RPMI7951 (cell line): Measurements from ENCODE around the gene C1QTNF1. TPM values are rescaled to one million over a fixed set of nuclear protein-coding genes. Genes with fewer than 3 reads are reported as not detected.
A peak's percentile ranks its signal among the peaks of the same experiment; 100 is the strongest.
"Not testable (repeated sequence)": the region's sequence is repeated elsewhere in the genome, so short reads cannot be mapped to it uniquely, and the experiment has no call there.

ENCODE experiments used
- DNase-seq: peaks from one replicate; pipeline ENCODE4 v3.0.0-alpha.2; 2012; ENCODE audit warnings: low read depth
- total RNA-seq: library from RNA; depleted of rRNA; stranded (reverse); fragments of >200 nt; shearing (Covaris generic); gene quantifications from 2 replicates; pipeline ENCODE4 v1.2.3, GENCODE V29; 2014

The C1QTNF1 gene
- total RNA-seq, 1 experiment from 2014 or later, result 31.8 TPM

GRCh38 chr17:79053251-79053925, 29.4 kb downstream of the C1QTNF1 start:
- DNase-seq, result peak; percentile 87

GRCh38 chr17:79054200-79054960, 30.4 kb downstream of the C1QTNF1 start:
- no peak for DNase-seq

- DNase-seq, result no peak
These were observed 31.2 kb downstream of the C1QTNF1 start for GRCh38 chr17:79055197-79055596.

DNA sequence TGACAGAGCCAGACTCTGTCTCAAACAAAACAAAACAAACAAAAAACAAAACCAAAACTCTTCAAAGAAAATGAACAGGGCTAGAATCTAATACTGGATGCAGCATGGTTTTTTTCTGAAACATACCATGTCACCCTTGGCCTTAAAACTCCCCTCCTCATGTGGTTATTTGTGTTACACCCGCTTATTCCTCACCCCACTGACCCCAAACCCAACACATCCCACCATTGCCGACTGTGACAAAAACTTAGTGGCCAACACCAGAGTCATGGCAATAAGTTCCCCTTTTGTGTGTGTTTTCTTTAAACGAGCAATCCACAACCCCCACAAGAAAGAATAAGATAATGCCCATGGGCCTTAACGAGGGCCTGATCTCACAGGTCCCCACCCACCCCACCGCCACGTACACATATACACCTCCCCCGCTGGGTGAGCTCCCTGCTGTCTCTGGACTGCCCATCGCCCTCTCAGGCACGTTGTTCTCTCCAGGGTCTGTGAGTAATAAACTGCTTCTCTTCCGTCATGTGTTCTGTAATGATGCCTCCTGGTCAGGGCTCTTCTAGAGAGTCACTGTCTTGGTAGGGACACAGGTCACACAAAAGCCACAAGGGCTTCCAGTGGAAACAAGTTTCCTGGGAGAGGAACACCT, 33.9 kb downstream of the C1QTNF1 start:
- DNase-seq, result no peak

- DNase-seq, result no peak
These were observed 38.7 kb downstream of the C1QTNF1 start for GRCh38 chr17:79062691-79063090.

GRCh38 chr17:79064026-79064425, 40.1 kb downstream of the C1QTNF1 start:
- no peak for DNase-seq

- peak; percentile 53 for DNase-seq
These were observed 41.2 kb downstream of the C1QTNF1 start for GRCh38 chr17:79065105-79065670.

GRCh38 chr17:79066963-79067362, 43.0 kb downstream of the C1QTNF1 start:
- DNase-seq, result no peak

GRCh38 chr17:79070266-79070880, 46.4 kb downstream of the C1QTNF1 start:
- DNase-seq, result no peak

DNA sequence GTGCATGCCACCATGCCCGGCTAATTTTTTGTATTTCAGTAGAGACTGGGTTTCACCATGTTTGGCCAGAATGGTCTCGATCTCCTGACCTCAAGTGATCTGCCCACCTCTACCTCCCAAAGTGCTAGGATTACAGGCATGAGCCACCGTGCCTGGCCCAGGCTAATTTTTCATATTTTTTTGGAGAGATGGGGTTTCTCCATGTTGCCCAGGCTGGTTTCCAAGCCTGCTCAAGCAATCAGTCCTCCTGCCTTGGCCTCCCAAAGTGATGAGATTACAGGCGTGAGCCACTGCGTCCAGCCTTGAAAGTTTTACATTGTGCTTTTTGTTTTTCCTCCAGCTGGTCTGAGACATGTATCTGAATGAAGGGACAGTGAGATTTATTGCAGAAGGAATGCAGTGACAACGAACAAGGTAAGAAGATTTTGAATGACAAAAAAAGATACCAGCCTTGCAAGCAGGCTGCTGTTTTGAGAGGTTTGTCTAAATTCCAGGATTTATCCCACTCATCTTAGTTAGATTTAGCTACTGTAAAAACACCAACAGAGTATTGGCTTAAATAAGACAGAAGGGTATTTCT, 47.3 kb downstream of the C1QTNF1 start:
- no peak for DNase-seq

GRCh38 chr17:79072544-79072943, 48.6 kb downstream of the C1QTNF1 start:
- DNase-seq, result no peak

DNA sequence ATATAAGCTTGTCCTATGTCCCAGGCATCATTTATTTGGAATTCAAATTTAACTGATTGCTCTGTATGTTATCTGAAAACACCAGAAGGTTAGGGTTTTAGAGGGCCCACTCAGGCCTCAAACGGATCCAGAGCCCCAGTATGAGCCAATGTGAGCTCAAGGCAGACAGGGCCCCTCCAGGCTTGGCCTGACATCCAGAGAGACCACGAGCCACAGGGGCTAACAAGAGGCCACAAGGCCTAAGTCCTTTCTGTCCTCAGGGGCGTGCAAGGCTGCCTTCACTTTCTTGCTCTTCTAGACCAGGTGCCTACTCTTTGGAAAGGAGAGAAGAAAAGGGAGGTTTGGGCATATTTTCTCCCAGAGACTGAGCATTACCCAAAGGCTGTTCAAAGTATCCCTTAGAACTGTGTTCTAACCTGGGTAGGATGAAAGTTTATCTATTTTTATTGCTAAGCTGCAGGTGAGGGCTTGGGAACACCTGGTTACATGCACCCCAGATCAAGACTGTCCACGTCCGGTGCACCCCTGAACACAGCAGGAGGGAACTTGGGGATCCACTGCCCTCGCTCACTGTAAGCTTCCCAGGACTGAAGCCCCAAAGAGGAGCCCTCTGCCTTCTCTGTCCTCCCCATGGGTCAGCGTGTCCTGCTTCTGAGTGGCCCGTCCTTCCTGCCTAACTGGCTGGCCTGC, 49.2 kb downstream of the C1QTNF1 start:
- no peak for DNase-seq

GRCh38 chr17:79073706-79074088, 49.7 kb downstream of the C1QTNF1 start:
- no peak for DNase-seq

DNA sequence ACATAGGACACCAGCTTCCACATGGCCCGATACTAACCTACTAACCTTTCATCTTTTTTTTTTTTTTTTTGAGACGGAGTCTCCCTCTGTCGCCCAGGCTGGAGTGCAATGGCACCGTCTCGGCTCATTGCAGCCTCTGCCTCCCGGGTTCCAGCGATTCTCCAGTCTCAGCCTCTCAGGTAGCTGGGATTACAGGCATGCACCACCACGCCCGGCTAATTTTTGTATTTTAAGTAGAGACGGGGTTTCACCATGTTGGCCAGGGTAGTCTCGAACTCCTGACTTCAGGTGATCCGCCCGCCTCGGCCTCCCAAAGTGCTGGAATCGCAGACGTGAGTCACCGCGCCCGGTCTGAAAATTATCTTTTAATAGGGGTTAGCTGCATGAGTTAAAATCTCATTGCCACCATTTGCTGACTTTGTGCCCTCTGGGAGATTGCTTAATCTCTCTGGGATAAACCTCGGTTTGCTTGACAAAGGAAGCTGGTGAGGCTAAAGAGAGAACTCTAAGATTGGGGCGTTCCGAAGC, 50.2 kb downstream of the C1QTNF1 start:
- not testable (repeated sequence) for DNase-seq

DNA sequence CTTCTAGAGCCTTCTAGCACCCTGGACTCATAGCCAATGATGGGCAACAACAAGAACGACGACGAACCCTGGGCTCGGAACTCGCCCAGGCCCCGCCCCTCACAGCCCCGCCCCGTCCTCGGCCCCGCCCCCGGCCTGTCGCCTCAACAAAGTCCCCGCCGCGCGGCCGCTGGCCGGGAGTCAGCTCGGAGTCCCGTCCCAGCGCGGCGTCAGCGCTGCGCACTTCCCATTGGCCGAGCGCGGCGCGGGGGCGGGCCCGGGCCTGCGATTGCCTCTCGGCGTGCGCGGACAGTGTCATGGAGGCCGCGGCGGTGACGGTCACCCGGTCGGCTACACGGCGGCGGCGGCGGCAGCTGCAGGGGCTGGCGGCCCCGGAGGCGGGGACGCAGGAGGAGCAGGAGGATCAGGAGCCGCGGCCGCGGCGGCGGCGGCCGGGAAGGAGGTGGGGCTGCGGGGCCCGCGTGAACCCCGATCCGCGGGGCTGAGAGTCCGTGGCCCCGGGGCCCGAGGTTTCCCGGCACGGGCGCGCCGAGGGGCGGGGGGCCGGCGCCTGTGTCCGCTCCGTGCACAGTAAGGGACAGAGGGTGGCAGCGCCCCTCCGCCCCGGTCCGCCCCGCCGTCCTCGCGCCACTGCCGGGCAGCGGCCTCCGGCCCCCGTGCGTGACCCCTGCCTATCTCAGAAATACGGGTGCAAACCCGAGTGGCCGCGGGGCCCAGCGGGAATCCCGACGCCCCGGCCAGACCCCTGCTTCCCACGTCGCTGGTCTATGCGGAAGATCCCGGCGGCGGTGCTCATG, 50.9 kb downstream of the C1QTNF1 start, which contains the start of gene ENGASE:
Gene ENGASE, plus strand, starts transcription at position 176 of the 797 bp plus-strand sequence. Its CDS starts 121 bp downstream, at position 297.
- DNase-seq, result peak; percentile 96

DNA sequence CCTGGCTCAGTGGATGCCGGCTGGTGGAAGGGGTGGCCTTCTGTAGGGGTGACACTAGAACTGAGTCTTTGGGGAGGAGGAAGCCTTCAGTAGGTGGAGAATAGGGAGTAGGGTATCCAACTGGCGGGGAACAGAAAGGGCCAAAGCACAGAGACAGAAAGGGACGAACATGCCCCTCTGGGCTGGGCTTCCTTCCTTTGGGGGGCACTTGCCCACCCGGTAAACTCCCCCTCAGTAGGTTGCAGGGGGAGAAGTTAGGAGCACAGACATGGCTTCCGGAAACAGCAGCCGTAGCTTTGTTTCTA, 51.4 kb downstream of the C1QTNF1 start:
- DNase-seq, result no peak

DNA sequence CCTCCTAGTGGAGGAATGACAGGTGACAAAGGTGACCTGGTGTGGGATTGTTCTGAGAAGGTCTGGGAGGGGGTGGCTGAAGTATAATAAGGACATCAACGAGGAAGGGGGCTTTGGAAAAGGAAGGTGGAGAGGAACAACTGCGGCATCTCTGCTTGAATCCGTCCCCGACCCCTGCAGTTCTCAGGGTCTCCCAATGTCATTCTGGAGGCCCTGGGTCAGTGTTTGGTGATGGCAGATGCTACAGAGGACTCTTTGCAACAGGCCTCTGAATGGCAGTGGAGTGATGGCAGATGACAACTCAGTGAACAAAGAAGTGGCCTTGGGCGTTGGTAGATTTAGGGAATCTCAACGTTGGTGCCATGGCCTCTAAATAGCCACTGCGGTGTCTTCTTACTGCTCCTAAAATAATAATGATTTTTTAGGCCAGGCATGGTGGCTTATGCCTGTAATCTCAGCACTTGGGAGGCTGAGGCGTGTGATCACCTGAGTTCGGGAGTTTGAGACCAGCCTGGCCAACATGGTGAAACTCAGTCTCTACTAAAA, 52.0 kb downstream of the C1QTNF1 start:
- no peak for DNase-seq

DNA sequence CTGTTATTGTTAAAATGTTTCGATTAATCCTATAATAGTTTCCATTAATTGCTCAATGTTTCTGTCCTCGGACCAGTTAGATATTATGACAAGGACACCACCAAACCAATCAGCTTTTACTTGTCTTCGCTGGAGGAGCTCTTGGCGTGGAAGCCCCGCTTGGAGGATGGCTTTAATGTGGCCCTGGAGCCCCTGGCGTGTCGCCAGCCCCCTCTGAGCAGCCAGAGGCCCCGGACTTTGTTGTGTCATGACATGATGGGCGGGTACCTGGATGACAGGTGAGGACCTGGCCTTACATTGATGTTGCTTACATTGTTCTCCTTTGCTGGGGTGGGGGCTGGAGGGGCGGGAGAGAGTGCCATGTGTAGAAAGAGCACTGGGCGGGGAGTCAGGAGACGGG, 53.6 kb downstream of the C1QTNF1 start:
- DNase-seq, result no peak

- DNase-seq, result no peak
These were observed 54.7 kb downstream of the C1QTNF1 start for GRCh38 chr17:79078476-79079190.
